Measurements from ENCODE around the gene PLEKHA8.

GRCh38 chr7:30135301-30136116, 107.3 kb downstream of the PLEKHA8 start:
- TF ChIP-seq POLR2A (IDR thresholded peaks at IDR 0.05): no peak
- TF ChIP-seq, protein P1, sequence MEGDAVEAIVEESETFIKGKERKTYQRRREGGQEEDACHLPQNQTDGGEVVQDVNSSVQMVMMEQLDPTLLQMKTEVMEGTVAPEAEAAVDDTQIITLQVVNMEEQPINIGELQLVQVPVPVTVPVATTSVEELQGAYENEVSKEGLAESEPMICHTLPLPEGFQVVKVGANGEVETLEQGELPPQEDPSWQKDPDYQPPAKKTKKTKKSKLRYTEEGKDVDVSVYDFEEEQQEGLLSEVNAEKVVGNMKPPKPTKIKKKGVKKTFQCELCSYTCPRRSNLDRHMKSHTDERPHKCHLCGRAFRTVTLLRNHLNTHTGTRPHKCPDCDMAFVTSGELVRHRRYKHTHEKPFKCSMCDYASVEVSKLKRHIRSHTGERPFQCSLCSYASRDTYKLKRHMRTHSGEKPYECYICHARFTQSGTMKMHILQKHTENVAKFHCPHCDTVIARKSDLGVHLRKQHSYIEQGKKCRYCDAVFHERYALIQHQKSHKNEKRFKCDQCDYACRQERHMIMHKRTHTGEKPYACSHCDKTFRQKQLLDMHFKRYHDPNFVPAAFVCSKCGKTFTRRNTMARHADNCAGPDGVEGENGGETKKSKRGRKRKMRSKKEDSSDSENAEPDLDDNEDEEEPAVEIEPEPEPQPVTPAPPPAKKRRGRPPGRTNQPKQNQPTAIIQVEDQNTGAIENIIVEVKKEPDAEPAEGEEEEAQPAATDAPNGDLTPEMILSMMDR (IDR thresholded peaks at IDR 0.05): no peak

Data from adrenal gland (tissue), 5 donors.